HFFc6 (cell line): Measurements from ENCODE around the gene TENM4. TPM values are rescaled to one million over a fixed set of nuclear protein-coding genes. Genes with fewer than 3 reads are reported as not detected.

Source experiments
- DNase-seq: peaks from one replicate; pipeline ENCODE4 v3.0.0-alpha.2; 2018
- H3K27ac Mint-ChIP-seq: 2 replicates; pipeline ENCODE4 v1.8.0; 2020; ENCODE audit warnings: mild to moderate bottlenecking, mixed read lengths
- H3K27me3 Mint-ChIP-seq: 2 replicates; pipeline ENCODE4 v1.8.0; 2021; ENCODE audit warnings: mild to moderate bottlenecking, moderate library complexity, mixed read lengths; ENCODE audit not compliant: insufficient read depth
- H3K36me3 Mint-ChIP-seq: 2 replicates; pipeline ENCODE4 v1.8.0; 2021; ENCODE audit warnings: low read depth, mixed read lengths
- H3K4me1 Mint-ChIP-seq: 2 replicates; pipeline ENCODE4 v1.8.0; 2020; ENCODE audit warnings: low read depth, mixed read lengths
- H3K4me3 Mint-ChIP-seq: 2 replicates; pipeline ENCODE4 v1.8.0; 2020; ENCODE audit warnings: mild to moderate bottlenecking, moderate library complexity, mixed read lengths
- H3K9me3 Mint-ChIP-seq: 2 replicates; pipeline ENCODE4 v1.8.0; 2020; ENCODE audit warnings: mild to moderate bottlenecking, mixed read lengths
- total RNA-seq, 6 experiments: library from RNA; stranded (reverse); fragmentation: NEBNext Ultra II Directional; extraction: Animal tissue kit (Norgen Biotek cat#: 25700); gene quantifications; 2 replicates in 1 of 6; 3 replicates in 5 of 6; pipeline ENCODE4 v1.2.3, GENCODE V29; 2021
- TF ChIP-seq, protein P1 (sequence below): fragments of 200-600 bp; sonication (generic); IDR thresholded peaks from 2 replicates; pipeline ENCODE4 v1.5.0; 2021; ENCODE audit warnings: antibody characterized with exemption, mild to moderate bottlenecking

The TENM4 gene
- total RNA-seq, 6 experiments from 2014 or later = 20.9 to 45.5 (median 26.5) TPM

- TF ChIP-seq, protein P1, sequence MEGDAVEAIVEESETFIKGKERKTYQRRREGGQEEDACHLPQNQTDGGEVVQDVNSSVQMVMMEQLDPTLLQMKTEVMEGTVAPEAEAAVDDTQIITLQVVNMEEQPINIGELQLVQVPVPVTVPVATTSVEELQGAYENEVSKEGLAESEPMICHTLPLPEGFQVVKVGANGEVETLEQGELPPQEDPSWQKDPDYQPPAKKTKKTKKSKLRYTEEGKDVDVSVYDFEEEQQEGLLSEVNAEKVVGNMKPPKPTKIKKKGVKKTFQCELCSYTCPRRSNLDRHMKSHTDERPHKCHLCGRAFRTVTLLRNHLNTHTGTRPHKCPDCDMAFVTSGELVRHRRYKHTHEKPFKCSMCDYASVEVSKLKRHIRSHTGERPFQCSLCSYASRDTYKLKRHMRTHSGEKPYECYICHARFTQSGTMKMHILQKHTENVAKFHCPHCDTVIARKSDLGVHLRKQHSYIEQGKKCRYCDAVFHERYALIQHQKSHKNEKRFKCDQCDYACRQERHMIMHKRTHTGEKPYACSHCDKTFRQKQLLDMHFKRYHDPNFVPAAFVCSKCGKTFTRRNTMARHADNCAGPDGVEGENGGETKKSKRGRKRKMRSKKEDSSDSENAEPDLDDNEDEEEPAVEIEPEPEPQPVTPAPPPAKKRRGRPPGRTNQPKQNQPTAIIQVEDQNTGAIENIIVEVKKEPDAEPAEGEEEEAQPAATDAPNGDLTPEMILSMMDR = no peak
- H3K4me3 Mint-ChIP-seq = no peak overlapping the region
Measured at GRCh38 chr11:79362206-79362757, 78.5 kb downstream of the TENM4 start.

DNA sequence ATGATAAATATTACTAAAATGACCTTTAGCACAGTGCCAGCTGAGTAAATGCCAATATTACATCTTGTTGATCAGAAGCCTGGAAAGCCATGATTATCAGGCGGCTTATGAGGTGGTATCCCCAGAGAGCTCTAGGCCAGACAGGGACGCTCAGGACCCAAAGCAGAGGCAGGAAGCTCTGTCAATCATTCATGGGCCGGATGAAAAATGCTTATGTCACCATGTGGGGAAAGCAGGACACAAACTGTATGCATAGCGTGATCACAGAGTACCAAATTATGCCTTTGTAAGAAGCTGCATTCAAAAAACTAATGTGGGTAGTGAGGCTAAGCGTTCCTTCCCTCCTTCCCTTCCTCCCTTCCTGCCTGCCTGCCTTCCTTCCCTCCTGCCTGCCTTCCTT, 82.6 kb downstream of the TENM4 start:
- peaks cover 19% of the 10 kb centered on the region for H3K4me1 Mint-ChIP-seq
- DNase-seq = no peak
- TF ChIP-seq, protein P1 = no peak
- H3K36me3 Mint-ChIP-seq = no peaks in the 10 kb centered on the region
- no peaks in the 10 kb centered on the region for H3K9me3 Mint-ChIP-seq
- no peak overlapping the region for H3K4me3 Mint-ChIP-seq
- H3K27ac Mint-ChIP-seq = no peak overlapping the region
- H3K27me3 Mint-ChIP-seq = no peaks in the 10 kb centered on the region

More at GRCh38 chr11:79362206-79362757, 78.5 kb downstream of the TENM4 start:
- Mint-ChIP-seq H3K36me3 (no peaks in the 10 kb centered on the region), H3K27me3 (no peaks in the 10 kb centered on the region), H3K9me3 (no peaks in the 10 kb centered on the region), H3K27ac (no peak overlapping the region), H3K4me1 (peaks cover 9% of the 10 kb centered on the region)
- no peak for DNase-seq

GRCh38 chr11:79353706-79354105, 87.1 kb downstream of the TENM4 start:
- Mint-ChIP-seq H3K27me3 (no peaks in the 10 kb centered on the region), H3K4me3 (no peak overlapping the region), H3K27ac (no peak overlapping the region; the same call in 1 of the 2 replicates), H3K36me3 (no peaks in the 10 kb centered on the region), H3K4me1 (peaks cover 30% of the 10 kb centered on the region), H3K9me3 (no peaks in the 10 kb centered on the region)
- peak; percentile 12 for DNase-seq
- TF ChIP-seq, protein P1 = no peak

DNA sequence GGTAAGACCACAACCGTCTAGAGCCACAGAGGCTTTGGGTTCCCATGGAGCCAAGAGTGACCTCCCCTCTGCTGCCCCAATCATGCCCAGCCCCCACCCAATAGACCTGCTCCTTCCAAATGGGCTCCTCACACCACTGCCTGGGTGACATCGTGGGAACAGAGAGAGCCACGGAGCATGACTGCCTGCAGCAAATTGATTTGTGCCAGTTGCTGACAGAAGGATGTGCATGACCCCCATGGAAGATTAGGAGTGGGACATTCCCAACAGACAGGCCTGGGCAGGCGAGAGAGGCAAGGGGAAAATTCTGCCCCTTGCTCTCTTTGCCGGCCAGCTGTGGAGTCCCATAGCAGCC, 88.5 kb downstream of the TENM4 start:
- TF ChIP-seq, protein P1 = no peak
- no peak overlapping the region for H3K4me3 Mint-ChIP-seq

DNA sequence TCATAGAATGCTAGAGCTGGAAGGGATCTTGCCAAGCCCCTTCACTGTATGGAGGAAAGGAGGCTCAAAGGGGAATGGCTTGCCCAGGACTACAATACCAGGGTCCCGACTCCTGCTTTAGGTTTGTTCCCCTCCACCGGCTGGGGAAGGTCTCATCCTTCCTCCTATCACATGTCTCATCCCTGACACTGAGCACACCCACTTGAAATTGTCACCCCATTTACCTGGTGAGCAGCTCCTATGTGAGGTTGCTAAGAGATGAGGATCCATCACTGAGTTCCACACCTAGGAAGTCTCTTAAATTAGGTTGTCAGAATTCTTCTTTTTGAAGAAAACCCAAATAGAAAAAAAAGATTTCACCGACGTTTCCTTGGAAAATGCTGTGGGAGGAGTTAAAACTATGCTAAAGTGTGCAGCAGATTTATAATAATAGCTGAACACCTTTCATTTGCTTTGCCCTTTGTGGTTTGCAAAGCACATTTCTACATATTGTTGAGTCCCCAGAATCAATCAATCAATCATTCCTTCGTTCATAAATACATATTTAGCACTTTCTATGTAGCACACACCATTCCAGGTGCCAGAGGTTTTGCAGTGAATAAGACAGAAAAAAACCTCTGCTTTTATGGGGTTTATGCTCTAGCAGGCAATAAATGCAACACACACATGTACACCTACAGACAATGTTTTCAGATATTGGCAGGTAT, 91.7 kb downstream of the TENM4 start:
- Mint-ChIP-seq H3K9me3 (no peaks in the 10 kb centered on the region), H3K36me3 (no peaks in the 10 kb centered on the region; the same call in 1 of the 2 replicates), H3K4me1 (peaks cover 28% of the 10 kb centered on the region), H3K4me3 (no peak overlapping the region), H3K27ac (no peak overlapping the region), H3K27me3 (no peaks in the 10 kb centered on the region)
- TF ChIP-seq, protein P1 = no peak
- no peak for DNase-seq

More for the DNA sequence above, 88.5 kb downstream of the TENM4 start:
- no peak for DNase-seq
- Mint-ChIP-seq H3K36me3 (no peaks in the 10 kb centered on the region; the same call in 1 of the 2 replicates), H3K4me1 (peaks cover 35% of the 10 kb centered on the region), H3K27ac (no peak overlapping the region), H3K9me3 (no peaks in the 10 kb centered on the region), H3K27me3 (no peaks in the 10 kb centered on the region)
